Activated naive CD8-positive, alpha-beta T cell treated with anti-CD3 and anti-CD28 coated beads, Interleukin-2, amount 50 U/mL, for 24 hours (primary cell): ENCODE data around the gene PCDHGB4.
"Not testable (repeated sequence)": the region's sequence is repeated elsewhere in the genome, so short reads cannot be mapped to it uniquely, and the experiment has no call there.

Experiments
- ATAC-seq: fragments of 150-1000 bp; cut with Tn5 transposase; one replicate; pipeline ENCODE4 v1.10.0; 2021
- DNase-seq: peaks from one replicate; pipeline ENCODE4 v3.0.0; 2021
- H3K27ac Mint-ChIP-seq: one replicate; pipeline ENCODE4 v1.8.0; 2021; ENCODE audit warnings: mild to moderate bottlenecking, mixed read lengths
- H3K27me3 Mint-ChIP-seq: one replicate; pipeline ENCODE4 v1.8.0; 2021; ENCODE audit warnings: mixed read lengths
- H3K36me3 Mint-ChIP-seq: one replicate; pipeline ENCODE4 v1.8.0; 2021; ENCODE audit warnings: low read depth, mixed read lengths
- H3K4me1 Mint-ChIP-seq: one replicate; pipeline ENCODE4 v1.8.0; 2021; ENCODE audit warnings: mixed read lengths
- H3K4me3 Mint-ChIP-seq: one replicate; pipeline ENCODE4 v1.8.0; 2021; ENCODE audit warnings: mild to moderate bottlenecking, moderate library complexity, mixed read lengths
- H3K9me3 Mint-ChIP-seq: one replicate; pipeline ENCODE4 v1.8.0; 2021; ENCODE audit warnings: mixed read lengths

Gene PCDHGB4

DNA sequence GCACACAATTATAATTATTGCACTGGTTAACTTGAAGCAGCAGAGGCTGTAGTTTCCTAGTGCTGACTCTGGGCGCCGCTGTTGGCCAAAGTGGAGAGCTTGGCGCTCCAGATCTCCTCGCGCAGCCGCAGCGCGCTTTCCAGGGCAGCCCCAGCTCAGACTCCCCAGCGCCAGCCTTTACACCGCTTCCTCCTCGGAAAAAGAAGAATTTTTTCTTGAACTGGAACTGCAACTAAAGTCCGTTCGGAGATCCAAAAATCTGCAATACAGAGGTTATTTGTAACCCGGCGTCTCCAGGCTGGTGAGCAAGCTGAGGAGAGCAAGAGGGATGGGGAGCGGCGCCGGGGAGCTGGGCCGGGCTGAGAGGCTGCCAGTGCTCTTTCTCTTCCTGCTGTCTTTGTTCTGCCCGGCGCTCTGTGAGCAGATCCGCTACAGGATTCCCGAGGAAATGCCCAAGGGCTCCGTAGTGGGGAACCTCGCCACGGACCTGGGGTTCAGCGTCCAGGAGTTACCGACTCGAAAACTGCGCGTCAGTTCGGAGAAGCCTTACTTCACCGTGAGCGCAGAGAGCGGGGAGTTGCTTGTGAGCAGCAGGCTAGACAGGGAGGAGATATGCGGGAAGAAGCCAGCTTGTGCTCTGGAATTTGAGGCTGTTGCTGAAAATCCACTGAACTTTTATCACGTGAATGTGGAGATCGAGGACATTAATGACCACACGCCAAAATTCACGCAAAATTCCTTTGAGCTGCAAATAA lies at the start of gene PCDHGB4:
TSS of gene PCDHGB4 (plus strand) at position 142 of the 755 bp plus-strand sequence. CDS start at position 329, 187 bp downstream.
- not testable (repeated sequence) for H3K4me1 Mint-ChIP-seq, ATAC-seq, H3K27ac Mint-ChIP-seq, H3K4me3 Mint-ChIP-seq, DNase-seq
- Mint-ChIP-seq H3K36me3 (peaks cover 23% of the 10 kb centered on the region), H3K9me3 (peaks cover 54% of the 10 kb centered on the region), H3K27me3 (peaks cover 71% of the 10 kb centered on the region)

DNA sequence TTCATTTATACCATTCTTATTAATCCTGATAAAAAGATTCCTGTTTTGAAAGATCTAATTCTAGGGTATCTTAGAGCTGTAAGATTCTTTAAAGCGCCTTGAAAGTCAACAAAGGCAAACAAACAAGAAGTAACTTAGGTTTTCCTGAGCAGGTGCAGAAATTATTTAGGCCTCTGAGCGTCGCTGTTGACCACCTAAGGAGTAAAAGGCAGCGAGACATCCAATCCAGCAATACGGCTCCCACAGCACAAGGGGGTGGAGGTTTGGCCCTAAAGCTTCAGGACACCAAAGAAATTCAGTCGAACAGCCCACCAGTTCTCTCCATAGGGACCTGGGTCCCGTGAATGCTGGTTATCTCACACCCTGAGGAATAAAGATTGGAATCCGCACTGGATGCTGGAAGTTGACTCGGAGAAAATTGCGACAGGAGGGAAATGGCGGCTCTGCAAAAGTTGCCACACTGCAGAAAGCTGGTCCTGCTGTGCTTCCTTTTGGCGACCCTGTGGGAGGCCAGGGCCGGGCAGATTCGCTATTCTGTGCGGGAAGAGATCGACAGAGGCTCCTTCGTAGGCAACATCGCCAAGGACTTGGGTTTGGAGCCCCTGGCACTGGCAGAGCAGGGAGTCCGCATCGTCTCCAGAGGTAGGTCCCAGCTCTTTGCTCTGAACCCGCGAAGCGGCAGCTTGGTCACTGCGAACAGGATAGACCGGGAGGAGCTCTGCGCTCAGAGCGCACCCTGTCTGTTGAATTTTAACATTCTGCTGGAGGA lies 48.8 kb upstream of the PCDHGB4 start, which contains the start of gene PCDHGA2:
TSS of gene PCDHGA2 (plus strand) at position 223 of the 769 bp plus-strand sequence.
- Mint-ChIP-seq H3K36me3 (peaks cover 24% of the 10 kb centered on the region), H3K4me3 (no peak within 1 kb of the TSS), H3K4me1 (no peaks in the 10 kb centered on the region), H3K27ac (no peak within 1 kb of the TSS), H3K9me3 (peaks cover 71% of the 10 kb centered on the region), H3K27me3 (peaks cover 85% of the 10 kb centered on the region)
- ATAC-seq: no peak
- DNase-seq: no peak

- DNase-seq, H3K4me3 Mint-ChIP-seq, H3K4me1 Mint-ChIP-seq, ATAC-seq, H3K27ac Mint-ChIP-seq: not testable (repeated sequence)
- peaks cover 34% of the 10 kb centered on the region for H3K36me3 Mint-ChIP-seq
- peaks cover 81% of the 10 kb centered on the region for H3K27me3 Mint-ChIP-seq
- peaks cover 65% of the 10 kb centered on the region for H3K9me3 Mint-ChIP-seq
Measured at GRCh38 chr5:141340781-141341354, 46.6 kb upstream of the PCDHGB4 start.

DNA sequence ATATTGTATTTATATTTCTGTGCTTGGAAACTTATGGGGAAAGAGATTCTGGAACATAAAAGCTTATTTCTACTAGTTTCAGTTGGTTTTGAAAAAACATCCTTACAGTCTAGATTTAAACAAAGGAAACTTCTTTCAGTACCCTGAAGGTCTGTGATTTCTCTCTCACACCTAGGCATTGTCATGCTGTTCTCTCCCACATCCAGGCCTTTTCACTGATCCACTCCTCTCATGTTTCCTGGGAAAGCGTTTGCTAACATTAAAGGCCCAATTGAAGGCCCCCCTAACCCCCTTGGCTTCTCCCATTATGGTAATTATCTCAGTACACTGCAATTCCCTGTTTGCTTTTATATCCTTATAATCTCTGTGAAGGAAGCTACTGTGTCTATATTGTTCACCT lies 44.7 kb upstream of the PCDHGB4 start:
- no peak overlapping the region for H3K4me3 Mint-ChIP-seq
- no peak for DNase-seq
- peaks cover 74% of the 10 kb centered on the region for H3K27me3 Mint-ChIP-seq
- no peaks in the 10 kb centered on the region for H3K4me1 Mint-ChIP-seq
- no peak for ATAC-seq
- H3K27ac Mint-ChIP-seq: no peak overlapping the region
- H3K9me3 Mint-ChIP-seq: peaks cover 56% of the 10 kb centered on the region
- peaks cover 34% of the 10 kb centered on the region for H3K36me3 Mint-ChIP-seq

- ATAC-seq (no peak), DNase-seq (no peak)
- Mint-ChIP-seq H3K4me3 (no peak within 1 kb of the TSS), H3K36me3 (peaks cover 31% of the 10 kb centered on the region), H3K4me1 (no peaks in the 10 kb centered on the region), H3K9me3 (peaks cover 50% of the 10 kb centered on the region), H3K27me3 (peaks cover 68% of the 10 kb centered on the region), H3K27ac (no peak within 1 kb of the TSS)
Measured at GRCh38 chr5:141343242-141343952, 44.1 kb upstream of the PCDHGB4 start, which contains the start of gene PCDHGA3. Gene PCDHGA3 (plus strand): TSS chr5:141343829. CDS start chr5:141344034, 205 bp downstream.

GRCh38 chr5:141343953-141344463 lies 43.5 kb upstream of the PCDHGB4 start:
- Mint-ChIP-seq H3K4me3 (no peak overlapping the region), H3K4me1 (no peaks in the 10 kb centered on the region), H3K27ac (no peak overlapping the region), H3K9me3 (peaks cover 51% of the 10 kb centered on the region), H3K36me3 (peaks cover 28% of the 10 kb centered on the region), H3K27me3 (peaks cover 67% of the 10 kb centered on the region)
- DNase-seq: no peak
- no peak for ATAC-seq

DNA sequence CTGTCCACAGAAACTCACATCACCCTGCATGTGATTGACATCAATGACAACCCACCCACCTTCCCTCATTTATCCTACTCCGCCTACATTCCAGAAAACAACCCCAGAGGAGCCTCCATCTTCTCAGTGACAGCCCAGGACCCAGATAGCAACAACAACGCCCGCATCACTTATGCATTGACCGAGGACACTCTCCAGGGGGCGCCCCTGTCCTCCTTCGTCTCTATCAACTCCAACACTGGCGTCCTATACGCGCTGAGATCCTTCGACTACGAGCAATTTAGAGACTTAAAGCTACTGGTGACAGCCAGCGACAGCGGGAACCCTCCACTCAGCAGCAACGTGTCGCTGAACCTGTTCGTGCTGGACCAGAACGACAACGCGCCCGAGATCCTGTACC lies 42.2 kb upstream of the PCDHGB4 start:
- DNase-seq: no peak
- H3K4me1 Mint-ChIP-seq: no peaks in the 10 kb centered on the region
- H3K27ac Mint-ChIP-seq: no peak overlapping the region
- no peak overlapping the region for H3K4me3 Mint-ChIP-seq
- no peak for ATAC-seq
- peaks cover 54% of the 10 kb centered on the region for H3K9me3 Mint-ChIP-seq
- H3K36me3 Mint-ChIP-seq: peaks cover 25% of the 10 kb centered on the region
- H3K27me3 Mint-ChIP-seq: peaks cover 62% of the 10 kb centered on the region

DNA sequence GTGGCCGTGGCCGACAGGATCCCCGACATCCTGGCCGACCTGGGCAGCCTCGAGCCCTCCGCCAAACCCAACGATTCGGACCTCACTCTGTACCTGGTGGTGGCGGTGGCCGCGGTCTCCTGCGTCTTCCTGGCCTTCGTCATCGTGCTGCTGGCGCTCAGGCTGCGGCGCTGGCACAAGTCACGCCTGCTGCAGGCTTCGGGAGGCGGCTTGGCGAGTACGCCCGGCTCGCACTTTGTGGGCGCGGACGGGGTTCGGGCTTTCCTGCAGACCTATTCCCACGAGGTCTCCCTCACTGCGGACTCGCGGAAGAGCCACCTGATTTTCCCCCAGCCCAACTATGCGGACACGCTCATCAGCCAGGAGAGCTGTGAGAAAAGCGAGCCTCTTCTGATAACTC lies 41.5 kb upstream of the PCDHGB4 start:
- not testable (repeated sequence) for H3K27ac Mint-ChIP-seq, ATAC-seq, H3K4me3 Mint-ChIP-seq, H3K4me1 Mint-ChIP-seq, DNase-seq
- H3K9me3 Mint-ChIP-seq: peaks cover 56% of the 10 kb centered on the region
- peaks cover 65% of the 10 kb centered on the region for H3K27me3 Mint-ChIP-seq
- peaks cover 25% of the 10 kb centered on the region for H3K36me3 Mint-ChIP-seq

- Mint-ChIP-seq H3K4me3 (no peak within 1 kb of the TSS), H3K4me1 (no peaks in the 10 kb centered on the region), H3K27ac (no peak within 1 kb of the TSS), H3K9me3 (peaks cover 49% of the 10 kb centered on the region), H3K36me3 (peaks cover 17% of the 10 kb centered on the region), H3K27me3 (peaks cover 60% of the 10 kb centered on the region)
- no peak for ATAC-seq
- peak; percentile 20 for DNase-seq
Measured at GRCh38 chr5:141349917-141350619, 37.4 kb upstream of the PCDHGB4 start, which contains the start of gene PCDHGB1. Gene PCDHGB1 (plus strand): TSS chr5:141350099. CDS start chr5:141350261, 162 bp downstream.

GRCh38 chr5:141351591-141351990 lies 35.9 kb upstream of the PCDHGB4 start:
- Mint-ChIP-seq H3K4me1 (no peaks in the 10 kb centered on the region), H3K4me3 (no peak overlapping the region), H3K9me3 (peaks cover 50% of the 10 kb centered on the region), H3K27me3 (peaks cover 60% of the 10 kb centered on the region), H3K27ac (no peak overlapping the region), H3K36me3 (peaks cover 21% of the 10 kb centered on the region)
- ATAC-seq: no peak
- DNase-seq: no peak

DNA sequence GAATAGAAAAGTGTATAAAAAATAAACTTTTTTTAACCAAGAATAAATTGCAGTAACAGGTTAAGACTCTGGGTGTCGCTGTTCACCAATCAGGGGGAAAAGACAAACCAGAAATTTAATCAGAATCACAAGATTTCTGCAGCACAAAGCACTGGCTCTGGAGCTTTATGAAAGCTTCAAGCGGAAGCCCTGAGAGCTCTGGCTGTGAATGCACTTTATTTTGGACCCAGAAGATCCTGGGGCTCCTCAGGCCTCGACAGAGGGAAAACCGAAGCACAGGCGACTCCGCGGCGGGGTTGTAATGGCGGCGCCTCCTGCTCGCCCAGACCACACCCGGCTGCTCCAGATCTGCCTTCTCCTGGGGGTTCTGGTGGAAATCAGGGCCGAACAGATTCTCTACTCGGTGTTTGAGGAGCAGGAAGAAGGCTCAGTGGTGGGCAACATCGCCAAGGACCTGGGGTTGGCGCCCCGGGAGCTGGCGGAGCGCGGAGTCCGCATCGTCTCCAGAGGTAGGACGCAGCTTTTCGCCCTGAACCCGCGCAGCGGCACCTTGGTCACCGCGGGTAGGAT lies 32.5 kb upstream of the PCDHGB4 start, which contains the start of gene PCDHGA4:
TSS of gene PCDHGA4 (plus strand) at position 122 of the 570 bp plus-strand sequence. CDS start at position 209, 87 bp downstream.
- peaks cover 62% of the 10 kb centered on the region for H3K27me3 Mint-ChIP-seq
- H3K9me3 Mint-ChIP-seq: peaks cover 47% of the 10 kb centered on the region
- H3K27ac Mint-ChIP-seq: no peak within 1 kb of the TSS
- no peak for ATAC-seq
- H3K36me3 Mint-ChIP-seq: peaks cover 23% of the 10 kb centered on the region
- peaks cover 2% of the 10 kb centered on the region for H3K4me1 Mint-ChIP-seq
- DNase-seq: no peak
- H3K4me3 Mint-ChIP-seq: no peak within 1 kb of the TSS

DNA sequence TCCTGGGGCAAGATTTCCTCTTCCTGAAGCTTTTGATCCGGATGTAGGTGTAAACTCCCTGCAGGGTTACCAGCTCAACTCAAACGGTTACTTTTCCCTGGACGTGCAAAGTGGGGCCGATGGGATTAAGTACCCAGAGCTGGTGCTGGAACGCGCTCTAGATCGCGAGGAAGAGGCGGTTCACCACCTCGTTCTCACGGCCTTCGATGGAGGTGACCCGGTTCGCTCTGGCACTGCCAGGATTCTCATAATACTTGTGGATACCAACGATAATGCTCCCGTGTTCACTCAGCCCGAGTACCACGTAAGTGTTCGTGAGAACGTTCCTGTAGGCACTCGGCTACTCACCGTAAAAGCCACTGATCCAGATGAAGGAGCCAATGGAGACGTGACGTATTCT lies 31.9 kb upstream of the PCDHGB4 start:
- Mint-ChIP-seq H3K36me3 (peaks cover 23% of the 10 kb centered on the region), H3K4me3 (no peak overlapping the region), H3K27me3 (peaks cover 61% of the 10 kb centered on the region), H3K4me1 (peaks cover 2% of the 10 kb centered on the region), H3K27ac (no peak overlapping the region), H3K9me3 (peaks cover 46% of the 10 kb centered on the region)
- no peak for ATAC-seq
- DNase-seq: no peak

- peaks cover 2% of the 10 kb centered on the region for H3K4me1 Mint-ChIP-seq
- H3K27ac Mint-ChIP-seq: no peak overlapping the region
- peaks cover 47% of the 10 kb centered on the region for H3K9me3 Mint-ChIP-seq
- H3K36me3 Mint-ChIP-seq: peaks cover 28% of the 10 kb centered on the region
- H3K4me3 Mint-ChIP-seq: no peak overlapping the region
- peaks cover 61% of the 10 kb centered on the region for H3K27me3 Mint-ChIP-seq
- ATAC-seq (no peak), DNase-seq (no peak)
Measured at GRCh38 chr5:141356133-141356532, 31.4 kb upstream of the PCDHGB4 start.
